Uterus (tissue), 4 donors: ENCODE data around the gene ENPP3. TPM values are rescaled to one million over a fixed set of nuclear protein-coding genes. Genes with fewer than 3 reads are reported as not detected.

Experiments
- DNase-seq, 2 donors: peaks; one replicate each; pipeline ENCODE4 v3.0.0-alpha.2; 2019 to 2020
- H3K27ac ChIP-seq, 2 donors: fragments of 200-600 bp; sonication (generic); 1 replicate in 1 of 2; 2 replicates in 1 of 2; pipeline ENCODE4 v1.5.1; 2016 to 2018
- H3K27me3 ChIP-seq, 2 donors: fragments of 200-600 bp; sonication (generic); one replicate each; pipeline ENCODE4 v1.5.1; 2018 to 2019; ENCODE audit warnings: control low read depth in 1 of 2
- H3K36me3 ChIP-seq, 2 donors: fragments of 200-600 bp; sonication (generic); one replicate each; pipeline ENCODE4 v1.5.1; 2019; ENCODE audit warnings: control low read depth in 1 of 2
- H3K4me1 ChIP-seq, 2 donors: fragments of 200-600 bp; sonication (generic); one replicate each; pipeline ENCODE4 v1.5.1; 2018 to 2019; ENCODE audit warnings: control low read depth in 1 of 2
- H3K4me3 ChIP-seq, 2 donors: fragments of 200-600 bp; sonication (generic); 1 replicate in 1 of 2; 2 replicates in 1 of 2; pipeline ENCODE4 v1.5.1; 2018 to 2019; ENCODE audit warnings: mild to moderate bottlenecking in 1 of 2
- H3K9me3 ChIP-seq, 2 donors: fragments of 200-600 bp; sonication (generic); one replicate each; pipeline ENCODE4 v1.5.1; 2019; ENCODE audit warnings: control low read depth in 1 of 2
- POLR2A ChIP-seq, 2 donors: fragments of 450-650 bp; IDR thresholded peaks; one replicate each; pipeline ENCODE4 v1.6.1; 2016; ENCODE audit warnings: antibody characterized with exemption in 2 of 2, mild to moderate bottlenecking in 1 of 2, moderate library complexity in 1 of 2
- intact Hi-C: fragments of 100-400 bp; cut with DNase I; formaldehyde crosslinking; loops from one replicate; pipeline ENCODE4 v1.15.1; 2023; ENCODE audit warnings: low total_unique reads
- total RNA-seq, 4 donors: library from RNA; depleted of rRNA in 3 of 4; stranded (reverse); fragments of >200 nt in 3 of 4; gene quantifications; one replicate each; pipeline versions ENCODE4 v1.1.0 to v1.2.4, GENCODE V29; 2014 to 2023
- TF ChIP-seq, protein P1 (sequence below), 4 experiments: fragments of 200-600 bp in 2 of 4; fragments of 450-650 bp in 2 of 4; sonication (generic) in 2 of 4; IDR thresholded peaks; one replicate each; pipeline ENCODE4 v1.5.1; 2016 to 2019; ENCODE audit warnings: antibody characterized with exemption in 4 of 4, mild to moderate bottlenecking in 2 of 4, moderate library complexity in 1 of 4
- donor health status: DM: yes; HTN: yes; CAD: no.

ENPP3 gene
- total RNA-seq, 4 donors from 2014 or later = 0.40 to 7.2 (median 4.2) TPM

DNA sequence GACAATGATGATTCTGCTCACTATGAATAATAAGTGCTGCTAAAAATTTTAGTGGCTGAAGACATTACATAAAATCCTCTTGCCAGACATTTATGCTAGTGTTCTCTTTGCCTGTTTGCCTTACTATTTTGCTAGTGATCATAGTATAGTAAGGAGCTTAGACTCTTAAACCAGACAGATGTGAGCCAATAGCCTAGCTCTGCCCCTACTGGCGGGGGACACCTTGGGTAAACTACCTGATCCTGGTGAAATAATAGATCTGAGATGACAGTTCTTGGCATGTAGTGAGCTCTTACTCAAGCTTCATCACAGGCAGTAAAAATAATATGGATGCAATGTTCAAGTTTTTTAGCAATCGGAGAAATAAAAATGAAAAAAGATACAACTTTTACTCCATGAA, 18.8 kb downstream of the ENPP3 start:
- no peak overlapping the region for H3K4me3 ChIP-seq
- no peak for TF ChIP-seq POLR2A (IDR thresholded peaks at IDR 0.05)
- TF ChIP-seq, protein P1, sequence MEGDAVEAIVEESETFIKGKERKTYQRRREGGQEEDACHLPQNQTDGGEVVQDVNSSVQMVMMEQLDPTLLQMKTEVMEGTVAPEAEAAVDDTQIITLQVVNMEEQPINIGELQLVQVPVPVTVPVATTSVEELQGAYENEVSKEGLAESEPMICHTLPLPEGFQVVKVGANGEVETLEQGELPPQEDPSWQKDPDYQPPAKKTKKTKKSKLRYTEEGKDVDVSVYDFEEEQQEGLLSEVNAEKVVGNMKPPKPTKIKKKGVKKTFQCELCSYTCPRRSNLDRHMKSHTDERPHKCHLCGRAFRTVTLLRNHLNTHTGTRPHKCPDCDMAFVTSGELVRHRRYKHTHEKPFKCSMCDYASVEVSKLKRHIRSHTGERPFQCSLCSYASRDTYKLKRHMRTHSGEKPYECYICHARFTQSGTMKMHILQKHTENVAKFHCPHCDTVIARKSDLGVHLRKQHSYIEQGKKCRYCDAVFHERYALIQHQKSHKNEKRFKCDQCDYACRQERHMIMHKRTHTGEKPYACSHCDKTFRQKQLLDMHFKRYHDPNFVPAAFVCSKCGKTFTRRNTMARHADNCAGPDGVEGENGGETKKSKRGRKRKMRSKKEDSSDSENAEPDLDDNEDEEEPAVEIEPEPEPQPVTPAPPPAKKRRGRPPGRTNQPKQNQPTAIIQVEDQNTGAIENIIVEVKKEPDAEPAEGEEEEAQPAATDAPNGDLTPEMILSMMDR (IDR thresholded peaks at IDR 0.05) = no peak
- no peak overlapping the region for H3K27ac ChIP-seq
- no peaks in the 10 kb centered on the region for H3K9me3 ChIP-seq
- no peak for DNase-seq
- H3K36me3 ChIP-seq = no peaks in the 10 kb centered on the region
- intact Hi-C loops = no loop called here
- no peaks in the 10 kb centered on the region for H3K4me1 ChIP-seq
- no peaks in the 10 kb centered on the region for H3K27me3 ChIP-seq

DNA sequence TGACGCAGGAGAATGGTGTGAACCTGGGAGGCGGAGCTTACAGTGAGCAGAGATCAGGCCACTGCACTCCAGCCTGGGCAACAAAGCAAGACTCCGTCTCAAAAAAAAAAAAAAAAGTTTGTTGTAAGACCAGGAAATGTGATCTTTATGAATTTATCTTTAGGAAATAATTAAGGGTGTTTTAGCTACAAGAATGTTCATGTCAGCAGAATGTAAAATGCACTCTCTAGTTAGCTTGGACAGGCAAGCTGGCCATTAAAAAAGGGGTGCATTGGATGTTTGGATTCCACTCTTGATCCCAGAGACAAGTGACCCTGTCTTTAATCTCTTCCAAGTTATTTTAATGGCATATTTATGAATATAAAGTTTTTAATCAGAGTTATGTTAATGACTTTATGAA, 19.6 kb downstream of the ENPP3 start:
- no peaks in the 10 kb centered on the region for H3K27me3 ChIP-seq
- H3K36me3 ChIP-seq = no peaks in the 10 kb centered on the region
- intact Hi-C loops = no loop called here
- no peaks in the 10 kb centered on the region for H3K9me3 ChIP-seq
- no peak overlapping the region for H3K4me3 ChIP-seq
- TF ChIP-seq, protein P1 (IDR thresholded peaks at IDR 0.05) = no peak
- no peak for TF ChIP-seq POLR2A (IDR thresholded peaks at IDR 0.05)
- no peaks in the 10 kb centered on the region for H3K4me1 ChIP-seq
- no peak overlapping the region for H3K27ac ChIP-seq
- DNase-seq = no peak

- no peak for DNase-seq
- H3K4me3 ChIP-seq = no peak overlapping the region
- no peaks in the 10 kb centered on the region for H3K27me3 ChIP-seq
- no peaks in the 10 kb centered on the region for H3K36me3 ChIP-seq
- H3K9me3 ChIP-seq = no peaks in the 10 kb centered on the region
- H3K27ac ChIP-seq = no peak overlapping the region
- TF ChIP-seq, protein P1 (IDR thresholded peaks at IDR 0.05) = no peak
- no peak for TF ChIP-seq POLR2A (IDR thresholded peaks at IDR 0.05)
- H3K4me1 ChIP-seq = no peaks in the 10 kb centered on the region
- intact Hi-C loops = no loop called here
Observed at GRCh38 chr6:131657222-131657621, 20.1 kb downstream of the ENPP3 start.

GRCh38 chr6:131657630-131658111, 20.6 kb downstream of the ENPP3 start:
- TF ChIP-seq, protein P1 (IDR thresholded peaks at IDR 0.05) = no peak
- TF ChIP-seq POLR2A (IDR thresholded peaks at IDR 0.05) = no peak
- DNase-seq = no peak

GRCh38 chr6:131658287-131658686, 21.2 kb downstream of the ENPP3 start:
- no peak for TF ChIP-seq POLR2A (IDR thresholded peaks at IDR 0.05)
- TF ChIP-seq, protein P1 (IDR thresholded peaks at IDR 0.05) = no peak
- Histone ChIP-seq H3K4me1 (no peaks in the 10 kb centered on the region), H3K27me3 (no peaks in the 10 kb centered on the region), H3K27ac (no peak overlapping the region), H3K36me3 (no peaks in the 10 kb centered on the region), H3K9me3 (no peaks in the 10 kb centered on the region), H3K4me3 (no peak overlapping the region)
- no peak for DNase-seq
- intact Hi-C loops = no loop called here

More at GRCh38 chr6:131657630-131658111, 20.6 kb downstream of the ENPP3 start:
- Histone ChIP-seq H3K4me1 (no peaks in the 10 kb centered on the region), H3K36me3 (no peaks in the 10 kb centered on the region), H3K9me3 (no peaks in the 10 kb centered on the region), H3K27ac (no peak overlapping the region), H3K27me3 (no peaks in the 10 kb centered on the region), H3K4me3 (no peak overlapping the region)
- intact Hi-C loops = no loop called here
